Lung (tissue), 13 donors: ENCODE data around the gene PCYT1B. TPM values are rescaled to one million over a fixed set of nuclear protein-coding genes. Genes with fewer than 3 reads are reported as not detected.

Experiments
- ATAC-seq: fragments of 200-7000 bp; cut with Tn5 transposase; one replicate; pipeline ENCODE4 v1.9.1; 2020; ENCODE audit warnings: moderate number of reproducible peaks; ENCODE audit not compliant: insufficient read depth, low FRiP score
- DNase-seq, 3 donors: peaks; one replicate each; pipeline ENCODE4 v3.0.0-alpha.2; 2013 to 2017
- H3K27ac ChIP-seq, 2 donors: one replicate each; pipeline ENCODE4 v1.5.1; 2013; ENCODE audit warnings: mild to moderate bottlenecking in 2 of 2, moderate library complexity in 2 of 2, control low read depth in 1 of 2, inconsistent platforms in 1 of 2, low read depth in 1 of 2, low read length in 1 of 2
- H3K27me3 ChIP-seq, 3 donors: one replicate each; pipeline ENCODE4 v1.5.1; 2013; ENCODE audit warnings: low read length in 2 of 3; ENCODE audit not compliant: control insufficient read depth in 3 of 3, insufficient read depth in 3 of 3
- H3K36me3 ChIP-seq, 4 donors: one replicate each; pipeline ENCODE4 v1.5.1; 2013; ENCODE audit warnings: low read length in 4 of 4, mild to moderate bottlenecking in 1 of 4, moderate library complexity in 1 of 4; ENCODE audit not compliant: control insufficient read depth in 4 of 4, insufficient read depth in 4 of 4
- H3K4me1 ChIP-seq, 5 donors: one replicate each; pipeline ENCODE4 v1.5.1; 2013; ENCODE audit warnings: low read length in 5 of 5, mild to moderate bottlenecking in 2 of 5, moderate library complexity in 1 of 5; ENCODE audit not compliant: control insufficient read depth in 5 of 5, insufficient read depth in 5 of 5
- H3K4me3 ChIP-seq: one replicate; pipeline ENCODE4 v1.5.1; 2013; ENCODE audit warnings: mild to moderate bottlenecking, control low read depth, moderate library complexity
- H3K9ac ChIP-seq, 2 donors: one replicate each; pipeline ENCODE4 v1.5.1; 2013; ENCODE audit warnings: low read length in 2 of 2, control low read depth in 1 of 2; ENCODE audit not compliant: insufficient read depth in 1 of 2
- H3K9me3 ChIP-seq, 4 donors: one replicate each; pipeline ENCODE4 v1.5.1; 2013; ENCODE audit warnings: low read length in 3 of 4, mild to moderate bottlenecking in 1 of 4, moderate library complexity in 1 of 4; ENCODE audit not compliant: control insufficient read depth in 4 of 4, insufficient read depth in 3 of 4
- WGBS, 2 donors: extraction: QIAGEN DNeasy Blood & Tissue Kit; methylation state at CpG; one replicate each; pipeline ENCODE4 v1.1.7; 2013; 5-methylcytosine and 5-hydroxymethylcytosine counted together
- polyA plus RNA-seq, 2 donors: library from polyadenylated mRNA; stranded (reverse); fragments of 200-250 nt; gene quantifications; one replicate each; pipeline ENCODE4 v1.2.1, GENCODE V29; 2013
- small RNA-seq: library from RNA; depleted of rRNA; stranded (forward); fragments of <200 nt; gene quantifications from one replicate; pipeline ENCODE3, GENCODE V24; 2014; ENCODE audit warnings: low replicate concordance
- total RNA-seq, 2 donors: library from RNA; depleted of rRNA in 1 of 2; stranded (reverse); fragments of >200 nt in 1 of 2; gene quantifications; one replicate each; pipeline ENCODE4 v1.2.1, GENCODE V29; 2014 to 2021
- TF ChIP-seq, protein P1 (sequence below): IDR thresholded peaks from 2 replicates; pipeline ENCODE4 v1.5.1; 2012; ENCODE audit warnings: mild to moderate bottlenecking; ENCODE audit errors: control extremely low read depth, extremely low read depth
- donor health status: control.
- donor health status: control.
- donor health status: Bipolar disorder and iron deficiency.
- donor health status: healthy.
- donor health status: DM: yes; HTN: yes; CAD: no.

The PCYT1B gene
- total and polyA plus RNA-seq, 4 donors = 0.35 to 5.0 (median 2.4) TPM

DNA sequence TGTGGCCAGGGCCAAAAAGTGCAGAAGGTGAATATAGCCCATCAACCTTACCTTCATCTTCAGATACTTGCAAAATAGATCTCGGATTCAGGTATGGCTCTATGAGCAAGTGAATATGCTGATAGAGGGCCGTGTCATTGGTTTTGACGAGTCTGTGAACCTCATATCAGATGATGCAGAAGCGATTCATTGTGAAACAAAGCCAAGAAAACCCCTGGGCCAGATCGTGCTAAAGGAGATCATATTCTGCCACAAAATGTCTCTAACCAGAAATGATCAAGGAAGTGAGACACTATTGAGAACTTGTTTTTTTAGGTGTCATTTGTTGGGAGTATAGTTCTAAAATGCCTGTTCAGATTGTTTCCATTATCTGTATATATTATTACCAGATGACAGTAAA, 133.7 kb downstream of the PCYT1B start:
- no peak overlapping the region for H3K27ac ChIP-seq
- peaks cover 0 to 29% (median 16%) of the 10 kb centered on the region in 3 donors for H3K27me3 ChIP-seq
- DNase-seq (no peak), ATAC-seq (no peak)
- H3K9ac ChIP-seq = no peak overlapping the region
- H3K4me1 ChIP-seq = no peaks in the 10 kb centered on the region
- TF ChIP-seq, protein P1, sequence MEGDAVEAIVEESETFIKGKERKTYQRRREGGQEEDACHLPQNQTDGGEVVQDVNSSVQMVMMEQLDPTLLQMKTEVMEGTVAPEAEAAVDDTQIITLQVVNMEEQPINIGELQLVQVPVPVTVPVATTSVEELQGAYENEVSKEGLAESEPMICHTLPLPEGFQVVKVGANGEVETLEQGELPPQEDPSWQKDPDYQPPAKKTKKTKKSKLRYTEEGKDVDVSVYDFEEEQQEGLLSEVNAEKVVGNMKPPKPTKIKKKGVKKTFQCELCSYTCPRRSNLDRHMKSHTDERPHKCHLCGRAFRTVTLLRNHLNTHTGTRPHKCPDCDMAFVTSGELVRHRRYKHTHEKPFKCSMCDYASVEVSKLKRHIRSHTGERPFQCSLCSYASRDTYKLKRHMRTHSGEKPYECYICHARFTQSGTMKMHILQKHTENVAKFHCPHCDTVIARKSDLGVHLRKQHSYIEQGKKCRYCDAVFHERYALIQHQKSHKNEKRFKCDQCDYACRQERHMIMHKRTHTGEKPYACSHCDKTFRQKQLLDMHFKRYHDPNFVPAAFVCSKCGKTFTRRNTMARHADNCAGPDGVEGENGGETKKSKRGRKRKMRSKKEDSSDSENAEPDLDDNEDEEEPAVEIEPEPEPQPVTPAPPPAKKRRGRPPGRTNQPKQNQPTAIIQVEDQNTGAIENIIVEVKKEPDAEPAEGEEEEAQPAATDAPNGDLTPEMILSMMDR = no peak
- 68 to 83% methylated on average over 5 of the region's 5 CpGs for WGBS, 2 donors
- no peak overlapping the region for H3K4me3 ChIP-seq
- no peaks in the 10 kb centered on the region for H3K9me3 ChIP-seq
- no peaks in the 10 kb centered on the region for H3K36me3 ChIP-seq

DNA sequence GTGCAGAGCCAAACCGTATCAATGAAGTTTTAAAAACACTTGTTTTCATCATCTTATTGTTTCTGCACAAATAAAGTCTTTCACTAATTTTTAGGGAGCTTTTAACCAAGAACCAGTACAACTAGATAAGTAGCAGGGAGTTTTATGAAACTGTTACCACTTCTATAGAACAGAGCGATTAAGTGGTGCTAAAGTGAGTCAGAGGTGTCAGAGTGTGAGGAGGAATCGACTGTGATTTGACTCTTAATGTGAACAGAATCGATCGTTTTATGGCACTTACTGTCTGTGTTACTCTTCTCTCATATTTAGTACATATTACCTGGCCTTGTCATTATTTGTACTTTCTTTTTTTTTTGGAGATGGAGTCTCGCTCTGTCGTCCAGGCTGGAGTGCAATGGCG, 138.8 kb downstream of the PCYT1B start:
- Histone ChIP-seq H3K9ac (no peak overlapping the region), H3K4me1 (no peaks in the 10 kb centered on the region), H3K27ac (no peak overlapping the region), H3K27me3 (peaks cover 0 to 40% (median 11%) of the 10 kb centered on the region in 3 donors), H3K4me3 (no peak overlapping the region), H3K9me3 (no peaks in the 10 kb centered on the region), H3K36me3 (peaks cover 0 to 2% (median 0%) of the 10 kb centered on the region in 4 donors)
- DNase-seq (no peak), ATAC-seq (no peak)
- TF ChIP-seq, protein P1 = no peak
- 91 to 96% methylated on average over 7 to 8 of the region's 8 CpGs for WGBS, 2 donors

Small RNAs within 50 kb of the gene (small RNA-seq; reads per million reads assigned to genes)
- not detected for gene SNRPEP9

Other genes with a start within 250 kb of the PCYT1B start
- 10 to 100 TPM; 16.5 to 18.9 TPM for gene PDK3, start 182.1 kb downstream of the PCYT1B start, total RNA-seq
- 1 to 10 TPM; 4.6 to 7.8 TPM for gene PDK3, start 182.1 kb downstream of the PCYT1B start, polyA plus RNA-seq
- 10 to 100 TPM in 1 of 2 donors, 1 to 10 TPM in 1; 8.6 to 18.7 TPM for gene POLA1, start 46.6 kb upstream of the PCYT1B start, total RNA-seq
- gene POLA1, start 46.6 kb upstream of the PCYT1B start, polyA plus RNA-seq = 1 to 10 TPM; 2.4 to 3.7 TPM